ENCODE results near the gene GNAQ. TPM values are rescaled to one million over a fixed set of nuclear protein-coding genes. Genes with fewer than 3 reads are reported as not detected.

The GNAQ gene
- polyA plus RNA-seq, 1 experiment, result 21.4 TPM

DNA sequence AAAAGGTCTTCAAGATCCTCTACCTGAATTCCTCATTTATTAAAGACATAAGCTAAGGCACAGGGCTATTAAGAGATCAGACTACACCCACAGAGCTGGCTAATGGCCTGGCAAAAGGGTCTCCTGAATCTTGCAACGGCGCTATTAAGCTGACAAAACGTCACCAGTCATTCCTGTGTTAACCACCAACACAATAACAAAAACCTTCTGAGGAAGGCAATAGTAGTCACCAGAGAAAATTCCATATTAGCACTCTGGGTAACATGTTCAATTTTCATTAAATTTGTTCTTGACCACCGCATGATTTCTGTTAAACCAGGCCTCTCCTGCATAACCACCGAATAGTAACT is 77.0 kb downstream of the GNAQ start:
- TF ChIP-seq, protein P1, sequence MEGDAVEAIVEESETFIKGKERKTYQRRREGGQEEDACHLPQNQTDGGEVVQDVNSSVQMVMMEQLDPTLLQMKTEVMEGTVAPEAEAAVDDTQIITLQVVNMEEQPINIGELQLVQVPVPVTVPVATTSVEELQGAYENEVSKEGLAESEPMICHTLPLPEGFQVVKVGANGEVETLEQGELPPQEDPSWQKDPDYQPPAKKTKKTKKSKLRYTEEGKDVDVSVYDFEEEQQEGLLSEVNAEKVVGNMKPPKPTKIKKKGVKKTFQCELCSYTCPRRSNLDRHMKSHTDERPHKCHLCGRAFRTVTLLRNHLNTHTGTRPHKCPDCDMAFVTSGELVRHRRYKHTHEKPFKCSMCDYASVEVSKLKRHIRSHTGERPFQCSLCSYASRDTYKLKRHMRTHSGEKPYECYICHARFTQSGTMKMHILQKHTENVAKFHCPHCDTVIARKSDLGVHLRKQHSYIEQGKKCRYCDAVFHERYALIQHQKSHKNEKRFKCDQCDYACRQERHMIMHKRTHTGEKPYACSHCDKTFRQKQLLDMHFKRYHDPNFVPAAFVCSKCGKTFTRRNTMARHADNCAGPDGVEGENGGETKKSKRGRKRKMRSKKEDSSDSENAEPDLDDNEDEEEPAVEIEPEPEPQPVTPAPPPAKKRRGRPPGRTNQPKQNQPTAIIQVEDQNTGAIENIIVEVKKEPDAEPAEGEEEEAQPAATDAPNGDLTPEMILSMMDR (IDR thresholded peaks at IDR 0.05; ENCODE audit: insufficient read depth, low read depth, low read length), result no peak
- POLR2A ChIA-PET, result no interaction called here
- no peaks in the 10 kb centered on the region for H3K36me3 ChIP-seq (ENCODE audit: control insufficient read depth, insufficient read depth, low read length)
- CTCF ChIA-PET, result interaction anchor here (1.2 to 1.3 kb wide), 2 partner anchors 23 to 78 kb away, joined by 3 to 4 read pairs; no protein-coding TSS in a partner anchor
- H3K27me3 ChIP-seq (ENCODE audit: control insufficient read depth, insufficient read depth, low read length), result no peaks in the 10 kb centered on the region
- DNase-seq (ENCODE audit: low read depth), result no peak
- no peak overlapping the region for H3K4me3 ChIP-seq (ENCODE audit: low read depth, low read length)

- ChIA-PET POLR2A (no interaction called here), CTCF (interaction anchor here (0.7 to 1.3 kb wide), 3 partner anchors 23 to 80 kb away, joined by 3 to 4 read pairs (median 3); no protein-coding TSS in a partner anchor)
- no peak for DNase-seq (ENCODE audit: low read depth)
- Histone ChIP-seq H3K27me3 (ENCODE audit: control insufficient read depth, insufficient read depth, low read length) (no peaks in the 10 kb centered on the region), H3K4me3 (ENCODE audit: low read depth, low read length) (no peak overlapping the region), H3K36me3 (ENCODE audit: control insufficient read depth, insufficient read depth, low read length) (no peaks in the 10 kb centered on the region)
- TF ChIP-seq, protein P1 (IDR thresholded peaks at IDR 0.05; ENCODE audit: insufficient read depth, low read depth, low read length), result no peak
These were observed 77.5 kb downstream of the GNAQ start for GRCh38 chr9:77954013-77954665.

DNA sequence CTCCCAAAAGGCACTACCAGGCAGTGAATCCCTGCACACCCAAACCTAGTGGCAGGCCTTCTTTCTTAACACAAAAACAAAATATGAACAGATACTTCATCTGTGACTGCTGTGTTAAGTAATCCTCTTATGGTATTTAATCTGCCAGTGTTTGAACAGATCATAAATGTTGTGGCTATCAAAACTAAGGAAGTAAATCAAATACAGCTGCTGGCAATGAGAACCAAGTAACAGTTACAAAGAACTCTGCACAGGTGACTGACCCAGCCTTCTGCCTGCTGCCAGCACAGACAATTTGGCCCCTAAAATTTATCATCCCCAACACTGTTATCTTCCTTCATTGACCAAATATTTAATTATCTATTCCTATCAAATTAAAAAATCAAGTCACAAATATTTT is 78.0 kb downstream of the GNAQ start:
- Histone ChIP-seq H3K4me3 (ENCODE audit: low read depth, low read length) (no peak overlapping the region), H3K36me3 (ENCODE audit: control insufficient read depth, insufficient read depth, low read length) (no peaks in the 10 kb centered on the region), H3K27me3 (ENCODE audit: control insufficient read depth, insufficient read depth, low read length) (no peaks in the 10 kb centered on the region)
- ChIA-PET POLR2A (no interaction called here), CTCF (interaction anchor here (0.7 to 1.2 kb wide), 2 partner anchors 24 to 81 kb away, joined by 3 to 4 read pairs; no protein-coding TSS in a partner anchor)
- TF ChIP-seq, protein P1 (IDR thresholded peaks at IDR 0.05; ENCODE audit: insufficient read depth, low read depth, low read length), result no peak
- no peak for DNase-seq (ENCODE audit: low read depth)

- DNase-seq (ENCODE audit: low read depth), result peak; percentile 27
- Histone ChIP-seq H3K36me3 (ENCODE audit: control insufficient read depth, insufficient read depth, low read length) (no peaks in the 10 kb centered on the region), H3K4me3 (ENCODE audit: low read depth, low read length) (no peak overlapping the region), H3K27me3 (ENCODE audit: control insufficient read depth, insufficient read depth, low read length) (no peaks in the 10 kb centered on the region)
- CTCF ChIA-PET, result interaction anchor here (0.8 to 1.6 kb wide), 2 partner anchors 25 to 94 kb away, joined by 3 read pairs; no protein-coding TSS in a partner anchor
- TF ChIP-seq, protein P1 (IDR thresholded peaks at IDR 0.05; ENCODE audit: insufficient read depth, low read depth, low read length), result no peak
- POLR2A ChIA-PET, result no interaction called here
These were observed 78.8 kb downstream of the GNAQ start for GRCh38 chr9:77952635-77953328.

- no peak overlapping the region for H3K4me3 ChIP-seq (ENCODE audit: low read depth, low read length)
- ChIA-PET CTCF (interaction anchor here (0.6 to 1.6 kb wide), 3 partner anchors 11 to 233 kb away, joined by 3 to 6 read pairs (median 3); no protein-coding TSS in a partner anchor), POLR2A (no interaction called here)
- no peaks in the 10 kb centered on the region for H3K27me3 ChIP-seq (ENCODE audit: control insufficient read depth, insufficient read depth, low read length)
- TF ChIP-seq, protein P1 (IDR thresholded peaks at IDR 0.05; ENCODE audit: insufficient read depth, low read depth, low read length), result no peak
- H3K36me3 ChIP-seq (ENCODE audit: control insufficient read depth, insufficient read depth, low read length), result no peaks in the 10 kb centered on the region; the same call in 1 of the 2 replicates
- no peak for DNase-seq (ENCODE audit: low read depth)
These were observed 80.2 kb downstream of the GNAQ start for GRCh38 chr9:77951369-77951768.

Data from BJ (cell line).